ENCODE results near the gene TUBB2A. TPM values are rescaled to one million over a fixed set of nuclear protein-coding genes. Genes with fewer than 3 reads are reported as not detected.
"Not testable (repeated sequence)": the region's sequence is repeated elsewhere in the genome, so short reads cannot be mapped to it uniquely, and the experiment has no call there.

The TUBB2A gene
- total RNA-seq, 2 experiments from 2014 or later, result 2.5 to 3.6 TPM

DNA sequence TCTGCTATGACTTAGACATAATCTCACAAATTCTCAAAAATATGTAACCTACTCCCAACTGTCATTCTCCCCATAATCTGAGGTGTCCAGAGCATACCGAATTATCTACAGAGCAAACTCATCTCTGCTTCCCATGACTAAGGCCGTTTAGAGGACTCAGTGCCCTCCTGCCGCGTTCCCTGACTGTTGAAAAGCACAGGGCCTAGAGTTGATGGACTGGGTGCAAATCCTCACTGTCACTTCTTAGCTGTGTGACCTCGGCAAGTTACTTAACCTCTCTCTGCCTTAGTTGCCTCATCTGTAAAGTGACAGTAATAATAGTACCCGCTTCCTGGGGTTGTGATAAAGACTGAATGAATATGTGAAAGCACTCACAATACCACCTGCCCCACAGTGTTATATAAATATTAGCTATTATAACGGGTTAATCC lies 4.7 kb upstream of the TUBB2A start:
- peaks cover 47% of the 10 kb centered on the region for H3K27me3 Mint-ChIP-seq
- H3K4me1 Mint-ChIP-seq, result peaks cover 32% of the 10 kb centered on the region
- H3K9me3 Mint-ChIP-seq, result no peaks in the 10 kb centered on the region
- CTCF ChIA-PET, result interaction anchor here (0.6 to 1.2 kb wide), 3 partner anchors 42 to 335 kb away, joined by 3 to 5 read pairs (median 3); no protein-coding TSS in a partner anchor
- H3K27ac Mint-ChIP-seq, result no peak overlapping the region
- H3K36me3 Mint-ChIP-seq (ENCODE audit: low read depth), result peaks cover 4% of the 10 kb centered on the region
- DNase-seq, result no peak
- POLR2A ChIA-PET, result interaction anchor here (1.3 kb wide), 1 partner anchor 94 kb away, joined by 5 read pairs; the partner anchor contains the start of gene RIPK1
- H3K4me3 Mint-ChIP-seq, result peak overlapping the region; percentile 65

DNA sequence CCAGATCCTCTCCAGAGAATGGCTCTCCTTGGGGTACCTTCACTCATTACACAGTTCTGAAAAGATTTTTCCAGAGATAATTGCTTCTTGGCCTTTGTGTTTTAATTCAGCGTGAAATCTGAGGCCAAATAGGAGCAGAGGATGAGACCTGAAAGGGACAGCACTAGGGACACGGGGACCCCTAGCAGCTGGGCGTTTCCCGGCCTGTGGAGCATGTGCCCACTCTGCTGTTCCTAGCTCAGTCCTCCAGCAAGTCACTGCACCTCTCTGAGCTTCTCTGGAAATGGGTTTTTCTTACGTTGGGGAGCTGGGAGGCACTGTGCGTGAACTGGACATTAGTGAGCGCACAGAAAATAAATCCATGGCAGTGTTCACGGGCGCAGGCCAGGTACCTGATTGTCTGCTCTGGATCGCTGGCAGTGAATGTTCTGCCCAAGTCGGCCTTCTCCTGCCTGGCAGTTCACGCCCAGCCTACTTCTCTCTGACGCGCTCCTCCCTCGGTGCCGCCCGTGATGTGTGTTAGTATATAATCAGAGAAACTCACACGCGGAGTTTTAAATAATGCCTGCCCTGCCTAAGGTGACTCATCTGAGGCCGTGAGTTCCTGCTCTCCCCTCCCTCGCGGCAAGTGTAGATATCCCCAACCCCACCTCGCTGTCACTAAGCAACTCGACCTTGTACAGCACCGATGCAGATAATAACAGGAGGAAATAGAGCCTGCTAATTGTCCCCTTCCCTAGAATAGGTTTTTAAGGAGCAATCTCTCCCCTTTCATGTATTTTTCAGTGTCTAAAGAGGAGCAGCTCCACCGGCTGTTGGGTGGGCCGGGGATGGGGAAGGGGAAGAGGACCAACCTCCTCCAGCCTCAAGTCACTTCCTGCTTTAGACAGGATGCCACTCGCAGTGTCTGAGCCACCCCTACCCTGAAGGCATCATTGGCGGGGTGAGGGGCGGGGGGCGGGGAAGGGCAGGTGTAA lies 2.7 kb upstream of the TUBB2A start:
- H3K4me3 Mint-ChIP-seq, result no peak overlapping the region
- DNase-seq, result peak; percentile 42
- H3K27me3 Mint-ChIP-seq, result peaks cover 53% of the 10 kb centered on the region
- CTCF ChIA-PET, result interaction anchor here (1.6 kb wide), 1 partner anchor 91 kb away, joined by 5 read pairs; no protein-coding TSS in a partner anchor
- no peak overlapping the region for H3K27ac Mint-ChIP-seq
- peaks cover 36% of the 10 kb centered on the region for H3K4me1 Mint-ChIP-seq
- POLR2A ChIA-PET, result interaction anchor here (1.9 kb wide), 1 partner anchor 99 kb away, joined by 8 read pairs; the partner anchor contains the start of gene PSMG4
- H3K36me3 Mint-ChIP-seq (ENCODE audit: low read depth), result peaks cover 4% of the 10 kb centered on the region
- H3K9me3 Mint-ChIP-seq, result no peaks in the 10 kb centered on the region

DNA sequence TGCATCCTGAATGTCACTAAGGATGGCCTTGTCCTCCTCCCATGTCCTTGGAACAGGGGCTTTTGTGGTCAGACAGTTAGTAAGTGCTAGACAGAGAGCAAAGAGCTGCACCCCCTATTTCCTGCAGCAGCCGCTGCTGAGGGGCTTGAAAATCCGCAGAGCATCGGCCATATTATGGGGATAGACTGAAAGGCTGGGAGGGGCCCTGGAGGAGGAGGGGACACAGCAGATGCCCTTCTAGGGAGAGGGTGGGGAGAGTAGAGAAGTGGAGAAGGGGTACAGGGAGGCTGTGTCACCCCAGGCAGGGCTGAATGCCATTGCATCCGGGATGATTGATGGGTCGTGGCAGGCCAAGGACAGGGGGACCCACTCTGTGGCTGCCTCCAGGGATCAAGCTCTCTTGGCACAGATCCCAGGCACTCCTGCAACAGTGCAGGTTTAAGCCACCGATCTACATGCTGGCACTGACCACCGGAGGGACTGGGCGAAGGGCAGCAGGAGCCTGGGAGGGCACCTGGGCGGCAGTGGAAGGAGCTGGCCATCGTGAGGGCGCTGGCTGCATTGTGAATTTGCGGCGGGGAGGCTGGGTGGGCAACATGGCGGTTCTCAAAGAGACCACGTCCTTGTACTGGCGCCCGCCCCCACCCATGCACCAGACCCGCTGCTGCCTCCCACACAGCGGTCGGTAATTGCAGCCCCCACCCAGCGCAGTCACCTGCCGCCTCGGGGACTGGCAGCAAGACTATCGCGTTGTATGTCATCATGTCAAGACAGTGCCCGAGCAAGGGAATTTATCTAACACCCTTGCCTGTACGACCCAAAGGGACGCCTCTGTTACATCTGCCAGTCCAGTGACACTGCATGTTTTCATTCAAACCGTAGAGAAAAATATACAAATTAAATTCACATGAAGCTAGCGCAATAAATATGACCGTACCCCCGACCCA lies 887 bp downstream of the TUBB2A start:
- Mint-ChIP-seq H3K27ac (peak overlapping the region; percentile 74), H3K4me3 (peak overlapping the region; percentile 80), H3K27me3 (peaks cover 40% of the 10 kb centered on the region), H3K4me1 (peaks cover 20% of the 10 kb centered on the region)
- CTCF ChIA-PET, result interaction anchor here (0.5 to 2.1 kb wide), 29 partner anchors 8 to 587 kb away, joined by 3 to 17 read pairs (median 4); partner anchors contain the start of genes PSMG4 and TUBB2B
- not testable (repeated sequence) for H3K9me3 Mint-ChIP-seq; H3K36me3 Mint-ChIP-seq (ENCODE audit: low read depth)
- DNase-seq, result peak; percentile 22
- POLR2A ChIA-PET, result interaction anchor here (1.0 to 1.3 kb wide), 4 partner anchors 10 to 103 kb away, joined by 3 to 4 read pairs (median 4); partner anchors contain the start of genes BPHL and PSMG4

DNA sequence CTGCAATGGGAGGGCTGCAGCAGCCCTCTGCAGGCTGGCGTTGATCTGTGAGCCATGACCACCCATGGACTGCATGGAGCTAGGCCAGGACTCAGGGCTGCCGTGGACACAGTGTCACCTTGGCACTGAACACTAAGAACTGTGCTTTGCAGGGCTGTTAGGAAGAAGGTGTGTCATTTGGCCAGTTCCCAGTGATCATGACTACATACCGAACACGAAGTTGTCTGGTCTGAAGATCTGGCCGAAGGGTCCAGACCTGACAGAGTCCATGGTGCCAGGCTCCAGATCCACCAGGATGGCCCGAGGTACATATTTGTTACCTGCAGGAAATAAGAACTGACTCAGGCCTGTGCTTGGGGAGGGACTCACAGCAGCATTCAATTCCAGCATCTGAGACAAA lies 1.9 kb downstream of the TUBB2A start:
- H3K4me3 Mint-ChIP-seq; POLR2A ChIA-PET; H3K9me3 Mint-ChIP-seq; H3K36me3 Mint-ChIP-seq (ENCODE audit: low read depth); H3K27ac Mint-ChIP-seq; CTCF ChIA-PET; DNase-seq: not testable (repeated sequence)
- peaks cover 18% of the 10 kb centered on the region for H3K4me1 Mint-ChIP-seq
- H3K27me3 Mint-ChIP-seq, result peaks cover 35% of the 10 kb centered on the region

DNA sequence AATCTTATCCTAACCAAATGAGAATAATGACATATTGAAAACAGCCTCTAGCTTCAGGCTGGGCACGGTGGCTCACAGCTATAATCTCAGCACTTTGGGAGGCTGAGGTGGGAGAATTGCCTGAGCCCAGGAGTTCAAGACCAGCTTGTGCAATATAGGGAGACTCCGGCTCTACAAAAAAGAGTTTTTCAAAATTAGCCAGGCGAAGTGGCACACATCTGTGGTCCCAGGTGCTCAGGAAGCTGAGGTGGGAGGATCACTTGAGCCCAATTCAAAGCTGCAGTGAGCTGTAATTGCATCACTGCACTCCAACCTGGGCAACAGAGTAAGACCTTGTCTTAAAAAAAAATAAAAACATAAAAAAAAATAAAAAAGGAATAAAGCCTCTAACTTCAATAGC lies 4.7 kb downstream of the TUBB2A start:
- ChIA-PET CTCF (interaction anchor here (0.9 to 1.0 kb wide), 2 partner anchors 27 to 78 kb away, joined by 3 to 5 read pairs; no protein-coding TSS in a partner anchor), POLR2A (interaction anchor here (0.7 kb wide), 1 partner anchor 99 kb away, joined by 4 read pairs; no protein-coding TSS in a partner anchor)

DNA sequence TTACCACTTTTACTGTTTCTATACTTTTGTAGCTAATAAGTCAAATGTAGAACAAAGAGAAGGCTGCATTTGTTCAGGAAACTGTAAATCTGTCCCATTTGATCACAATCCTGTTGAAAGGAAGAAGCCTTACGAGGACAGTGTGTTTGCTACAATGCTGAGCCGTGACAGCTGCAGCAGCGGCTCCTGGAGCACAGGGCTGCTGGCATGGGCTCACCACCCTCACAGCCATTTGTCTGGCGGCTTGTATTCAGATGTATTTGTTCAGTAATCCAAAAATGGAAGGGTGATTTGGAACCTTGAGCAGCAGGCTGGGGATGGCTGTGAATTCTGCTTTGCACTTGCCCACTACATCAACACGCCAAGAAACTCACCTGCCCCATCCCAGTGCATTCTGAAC lies 5.7 kb downstream of the TUBB2A start:
- ChIA-PET POLR2A (no interaction called here), CTCF (no interaction called here)
- Mint-ChIP-seq H3K27ac (no peak overlapping the region), H3K4me3 (no peak overlapping the region), H3K4me1 (peaks cover 2% of the 10 kb centered on the region), H3K9me3 (no peaks in the 10 kb centered on the region), H3K27me3 (peaks cover 12% of the 10 kb centered on the region), H3K36me3 (ENCODE audit: low read depth) (peaks cover 2% of the 10 kb centered on the region)
- no peak for DNase-seq

More for the DNA sequence above, 4.7 kb downstream of the TUBB2A start:
- DNase-seq, result no peak
- Mint-ChIP-seq H3K9me3 (no peaks in the 10 kb centered on the region), H3K27ac (no peak overlapping the region), H3K27me3 (peaks cover 15% of the 10 kb centered on the region), H3K4me3 (no peak overlapping the region), H3K4me1 (peaks cover 4% of the 10 kb centered on the region), H3K36me3 (ENCODE audit: low read depth) (peaks cover 2% of the 10 kb centered on the region)

DNA sequence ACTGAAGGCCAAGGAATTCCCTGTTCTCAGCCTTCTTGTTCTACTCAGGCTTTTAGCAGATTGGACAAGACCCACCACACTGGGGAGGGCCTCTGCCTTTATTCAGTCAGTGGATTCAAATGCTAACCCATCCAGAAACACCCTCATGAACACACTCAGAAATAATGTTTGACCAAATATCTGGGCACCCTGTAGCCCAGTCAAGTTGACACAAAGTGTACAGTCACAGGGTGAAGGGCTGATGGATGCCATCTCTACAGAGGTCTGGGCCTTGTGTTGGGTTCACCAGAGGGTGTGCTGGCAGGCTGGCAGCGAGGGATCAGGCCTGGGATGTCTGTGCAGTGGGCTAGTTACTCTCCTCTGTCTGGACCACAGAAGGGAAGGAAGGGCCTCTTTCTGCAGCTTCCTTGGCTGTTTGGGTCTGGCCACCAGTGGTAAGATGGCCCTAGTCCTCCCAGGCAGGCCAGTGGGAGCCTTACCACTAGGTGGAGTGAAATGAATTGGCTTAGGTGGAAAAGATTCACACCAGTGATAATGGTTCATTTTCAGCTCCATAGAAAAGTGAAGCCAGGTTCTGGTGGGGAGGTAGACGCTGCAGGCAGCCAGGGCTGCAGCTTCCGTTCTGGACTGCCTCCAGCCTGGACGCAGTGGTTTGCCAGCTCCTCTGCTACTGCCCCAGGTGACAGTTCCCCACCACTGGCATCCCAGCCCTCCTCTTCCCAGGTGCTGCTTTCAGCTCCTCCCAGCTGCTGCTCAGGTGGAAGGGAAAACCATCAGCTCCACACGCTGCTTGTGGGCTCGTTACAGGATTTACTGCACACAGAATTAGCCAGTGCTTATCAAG lies 9.2 kb downstream of the TUBB2A start:
- Mint-ChIP-seq H3K4me1 (peaks cover 5% of the 10 kb centered on the region), H3K9me3 (no peaks in the 10 kb centered on the region), H3K27me3 (no peaks in the 10 kb centered on the region), H3K27ac (no peak overlapping the region), H3K36me3 (ENCODE audit: low read depth) (no peaks in the 10 kb centered on the region), H3K4me3 (no peak overlapping the region)
- ChIA-PET POLR2A (no interaction called here), CTCF (interaction anchor here (0.7 to 1.7 kb wide), 2 partner anchors 9 to 141 kb away, joined by 3 to 8 read pairs; partner anchors contain the start of gene TUBB2A)
- no peak for DNase-seq

DNA sequence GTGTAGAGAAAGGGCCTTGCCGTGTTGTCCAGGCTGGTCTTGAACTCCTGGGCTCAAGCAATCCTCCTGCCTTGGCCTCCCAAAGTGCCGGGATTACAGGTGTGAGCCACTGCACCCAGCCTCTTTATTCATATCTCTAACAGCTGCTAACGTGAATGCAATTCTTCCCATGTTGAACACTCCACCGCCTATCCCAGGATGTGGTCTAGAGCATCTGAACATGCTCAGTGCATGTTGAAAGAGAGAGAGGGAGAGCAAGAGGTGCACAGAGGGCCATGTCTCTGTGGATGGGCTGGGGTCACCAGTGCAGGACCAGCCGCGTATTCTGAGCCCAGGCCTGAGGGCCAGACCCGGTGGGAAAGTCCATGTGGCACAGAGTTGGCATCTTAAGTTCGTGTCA lies 12.8 kb downstream of the TUBB2A start:
- CTCF ChIA-PET, result no interaction called here
- peaks cover 5% of the 10 kb centered on the region for H3K4me1 Mint-ChIP-seq
- no peak for DNase-seq
- no peak overlapping the region for H3K27ac Mint-ChIP-seq
- H3K9me3 Mint-ChIP-seq, result no peaks in the 10 kb centered on the region
- H3K27me3 Mint-ChIP-seq, result no peaks in the 10 kb centered on the region
- POLR2A ChIA-PET, result no interaction called here
- no peaks in the 10 kb centered on the region for H3K36me3 Mint-ChIP-seq (ENCODE audit: low read depth)
- no peak overlapping the region for H3K4me3 Mint-ChIP-seq

DNA sequence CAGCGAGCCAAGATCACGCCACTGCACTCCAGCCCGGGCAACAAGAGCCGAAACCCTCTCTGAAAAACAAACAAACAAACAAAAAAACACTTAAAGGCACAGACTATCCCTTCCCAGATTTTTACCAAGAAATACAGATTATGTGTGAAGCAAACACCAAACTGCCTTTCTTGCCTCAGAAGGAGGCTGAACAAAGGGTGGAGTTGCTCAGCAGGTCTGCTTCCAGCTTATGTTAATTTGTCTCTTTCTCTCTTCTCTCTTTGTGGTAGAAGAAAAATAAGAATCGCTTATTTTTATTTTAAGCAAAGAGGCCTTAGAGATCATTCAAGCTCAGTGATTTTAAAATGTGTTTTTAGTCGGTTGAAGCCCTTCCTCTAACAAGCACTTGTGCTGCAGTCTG lies 14.2 kb downstream of the TUBB2A start:
- Mint-ChIP-seq H3K4me1 (peaks cover 5% of the 10 kb centered on the region), H3K9me3 (no peaks in the 10 kb centered on the region), H3K36me3 (ENCODE audit: low read depth) (no peaks in the 10 kb centered on the region), H3K4me3 (no peak overlapping the region), H3K27ac (no peak overlapping the region), H3K27me3 (no peaks in the 10 kb centered on the region)
- no peak for DNase-seq
- ChIA-PET CTCF (interaction anchor here (1.0 kb wide), 1 partner anchor 14 kb away, joined by 4 read pairs; the partner anchor contains the start of gene TUBB2A), POLR2A (no interaction called here)

DNA sequence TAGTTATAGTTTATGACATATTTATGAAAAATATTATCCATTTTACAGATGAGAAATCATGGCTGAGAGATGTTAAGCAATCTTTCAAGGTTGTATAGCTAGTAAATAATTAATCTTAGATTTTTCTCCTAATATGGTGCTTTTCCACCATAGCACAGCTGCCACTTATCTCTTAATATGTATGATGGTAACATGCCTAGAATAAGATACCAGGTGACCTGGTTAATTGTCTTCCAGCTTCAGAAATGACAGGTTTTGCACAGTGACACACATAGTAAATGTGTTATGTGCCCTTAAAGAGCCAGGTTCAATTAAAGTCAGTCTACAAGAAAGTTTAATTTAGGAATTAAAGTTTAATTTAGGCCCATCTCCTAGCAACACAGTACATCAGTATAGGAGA lies 14.8 kb downstream of the TUBB2A start:
- DNase-seq, result no peak
- no peaks in the 10 kb centered on the region for H3K36me3 Mint-ChIP-seq (ENCODE audit: low read depth)
- no peaks in the 10 kb centered on the region for H3K9me3 Mint-ChIP-seq
- ChIA-PET POLR2A (no interaction called here), CTCF (interaction anchor here (1.0 kb wide), 1 partner anchor 15 kb away, joined by 4 read pairs; the partner anchor contains the start of gene TUBB2A)
- H3K4me3 Mint-ChIP-seq, result no peak overlapping the region
- H3K27ac Mint-ChIP-seq, result no peak overlapping the region
- peaks cover 5% of the 10 kb centered on the region for H3K4me1 Mint-ChIP-seq
- H3K27me3 Mint-ChIP-seq, result no peaks in the 10 kb centered on the region

DNA sequence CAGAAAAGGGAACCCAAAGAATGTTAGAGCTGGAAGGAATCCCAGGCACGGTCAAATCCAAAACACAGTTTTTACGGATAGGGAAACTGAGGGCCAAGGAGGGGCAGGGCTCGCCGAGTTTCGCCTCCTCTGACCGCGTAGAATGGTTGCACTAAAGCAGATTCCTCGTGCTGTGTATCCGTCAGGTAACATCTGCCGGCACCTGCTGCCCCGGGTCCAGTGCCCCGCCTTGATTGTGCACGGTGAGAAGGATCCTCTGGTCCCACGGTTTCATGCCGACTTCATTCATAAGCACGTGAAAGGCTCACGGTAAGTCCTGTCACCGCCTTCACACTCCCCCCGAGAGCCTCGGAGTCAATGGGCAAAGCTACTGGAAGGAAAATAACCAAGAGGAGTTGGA lies 17.1 kb downstream of the TUBB2A start:
- no peak for DNase-seq
- Mint-ChIP-seq H3K36me3 (ENCODE audit: low read depth) (no peaks in the 10 kb centered on the region), H3K4me1 (peaks cover 5% of the 10 kb centered on the region), H3K27me3 (no peaks in the 10 kb centered on the region), H3K27ac (no peak overlapping the region), H3K9me3 (no peaks in the 10 kb centered on the region), H3K4me3 (no peak overlapping the region)
- POLR2A ChIA-PET, result no interaction called here
- CTCF ChIA-PET, result interaction anchor here (1.4 kb wide), 1 partner anchor 17 kb away, joined by 3 read pairs; the partner anchor contains the start of gene TUBB2A
